ENCODE measurements around the gene TMPRSS11A. TPM values are rescaled to one million over a fixed set of nuclear protein-coding genes. Genes with fewer than 3 reads are reported as not detected.

TMPRSS11A gene
- total and polyA plus RNA-seq, 2 experiments from 2014 or later = not detected

DNA sequence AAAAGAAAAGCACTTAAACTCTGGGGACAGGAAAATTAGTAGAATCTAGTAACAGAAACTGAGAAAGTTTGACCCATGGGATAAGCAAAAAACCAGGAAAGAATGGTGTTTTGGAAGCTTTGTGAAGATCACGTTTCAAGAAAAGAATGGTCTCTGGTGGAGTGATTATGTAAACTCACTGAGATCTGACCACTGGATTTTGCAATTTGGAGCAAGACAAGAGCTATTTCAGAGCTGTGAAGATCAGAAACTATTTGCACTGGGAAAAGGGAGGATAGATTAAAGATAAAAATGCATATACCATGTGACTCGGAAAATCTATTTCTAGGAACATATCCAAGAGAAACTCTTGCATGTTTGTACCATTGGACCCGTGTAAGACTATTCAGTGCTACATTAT is 83.8 kb downstream of the TMPRSS11A start:
- Histone ChIP-seq H3K4me1 (ENCODE audit: insufficient read depth) (no peaks in the 10 kb centered on the region), H3K4me3 (no peak overlapping the region), H3F3A (replicated peaks; ENCODE audit: low read depth) (no peaks in the 10 kb centered on the region), H3K27me3 (ENCODE audit: insufficient read depth) (no peaks in the 10 kb centered on the region), H3K27ac (ENCODE audit: low read depth) (no peak overlapping the region), H3K4me2 (no peak overlapping the region), H3K9me2 (ENCODE audit: insufficient read depth) (no peaks in the 10 kb centered on the region), H2AFZ (no peak overlapping the region), H4K20me1 (replicated peaks; ENCODE audit: insufficient read depth) (no peaks in the 10 kb centered on the region), H3K36me3 (ENCODE audit: insufficient read depth) (no peaks in the 10 kb centered on the region), H3K79me2 (replicated peaks; ENCODE audit: insufficient read depth) (no peaks in the 10 kb centered on the region)
- TF ChIP-seq CREB1 (CRISPR knock-in tag; IDR thresholded peaks at IDR 0.05; ENCODE audit: low read depth) (no peak), EZH2phosphoT487 (IDR thresholded peaks at IDR 0.05; ENCODE audit: unreplicated experiment) (no peak), POLR2AphosphoS5 (IDR thresholded peaks at IDR 0.05; ENCODE audit: low read depth) (no peak), ZNF331 (CRISPR knock-in tag; IDR thresholded peaks at IDR 0.05; ENCODE audit: low read depth) (no peak), NANOG (IDR thresholded peaks at IDR 0.05; ENCODE audit: borderline replicate concordance) (no peak), STAT1 (IDR thresholded peaks at IDR 0.05; ENCODE audit: unreplicated experiment) (no peak), EZH2 (IDR thresholded peaks at IDR 0.05; ENCODE audit: low read depth, unreplicated experiment) (no peak), JUNB (IDR thresholded peaks at IDR 0.05; ENCODE audit: unreplicated experiment) (no peak)
- TF ChIP-seq, protein P1, sequence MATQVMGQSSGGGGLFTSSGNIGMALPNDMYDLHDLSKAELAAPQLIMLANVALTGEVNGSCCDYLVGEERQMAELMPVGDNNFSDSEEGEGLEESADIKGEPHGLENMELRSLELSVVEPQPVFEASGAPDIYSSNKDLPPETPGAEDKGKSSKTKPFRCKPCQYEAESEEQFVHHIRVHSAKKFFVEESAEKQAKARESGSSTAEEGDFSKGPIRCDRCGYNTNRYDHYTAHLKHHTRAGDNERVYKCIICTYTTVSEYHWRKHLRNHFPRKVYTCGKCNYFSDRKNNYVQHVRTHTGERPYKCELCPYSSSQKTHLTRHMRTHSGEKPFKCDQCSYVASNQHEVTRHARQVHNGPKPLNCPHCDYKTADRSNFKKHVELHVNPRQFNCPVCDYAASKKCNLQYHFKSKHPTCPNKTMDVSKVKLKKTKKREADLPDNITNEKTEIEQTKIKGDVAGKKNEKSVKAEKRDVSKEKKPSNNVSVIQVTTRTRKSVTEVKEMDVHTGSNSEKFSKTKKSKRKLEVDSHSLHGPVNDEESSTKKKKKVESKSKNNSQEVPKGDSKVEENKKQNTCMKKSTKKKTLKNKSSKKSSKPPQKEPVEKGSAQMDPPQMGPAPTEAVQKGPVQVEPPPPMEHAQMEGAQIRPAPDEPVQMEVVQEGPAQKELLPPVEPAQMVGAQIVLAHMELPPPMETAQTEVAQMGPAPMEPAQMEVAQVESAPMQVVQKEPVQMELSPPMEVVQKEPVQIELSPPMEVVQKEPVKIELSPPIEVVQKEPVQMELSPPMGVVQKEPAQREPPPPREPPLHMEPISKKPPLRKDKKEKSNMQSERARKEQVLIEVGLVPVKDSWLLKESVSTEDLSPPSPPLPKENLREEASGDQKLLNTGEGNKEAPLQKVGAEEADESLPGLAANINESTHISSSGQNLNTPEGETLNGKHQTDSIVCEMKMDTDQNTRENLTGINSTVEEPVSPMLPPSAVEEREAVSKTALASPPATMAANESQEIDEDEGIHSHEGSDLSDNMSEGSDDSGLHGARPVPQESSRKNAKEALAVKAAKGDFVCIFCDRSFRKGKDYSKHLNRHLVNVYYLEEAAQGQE (IDR thresholded peaks at IDR 0.05; ENCODE audit: unreplicated experiment) = no peak
- TF ChIP-seq, protein P2, sequence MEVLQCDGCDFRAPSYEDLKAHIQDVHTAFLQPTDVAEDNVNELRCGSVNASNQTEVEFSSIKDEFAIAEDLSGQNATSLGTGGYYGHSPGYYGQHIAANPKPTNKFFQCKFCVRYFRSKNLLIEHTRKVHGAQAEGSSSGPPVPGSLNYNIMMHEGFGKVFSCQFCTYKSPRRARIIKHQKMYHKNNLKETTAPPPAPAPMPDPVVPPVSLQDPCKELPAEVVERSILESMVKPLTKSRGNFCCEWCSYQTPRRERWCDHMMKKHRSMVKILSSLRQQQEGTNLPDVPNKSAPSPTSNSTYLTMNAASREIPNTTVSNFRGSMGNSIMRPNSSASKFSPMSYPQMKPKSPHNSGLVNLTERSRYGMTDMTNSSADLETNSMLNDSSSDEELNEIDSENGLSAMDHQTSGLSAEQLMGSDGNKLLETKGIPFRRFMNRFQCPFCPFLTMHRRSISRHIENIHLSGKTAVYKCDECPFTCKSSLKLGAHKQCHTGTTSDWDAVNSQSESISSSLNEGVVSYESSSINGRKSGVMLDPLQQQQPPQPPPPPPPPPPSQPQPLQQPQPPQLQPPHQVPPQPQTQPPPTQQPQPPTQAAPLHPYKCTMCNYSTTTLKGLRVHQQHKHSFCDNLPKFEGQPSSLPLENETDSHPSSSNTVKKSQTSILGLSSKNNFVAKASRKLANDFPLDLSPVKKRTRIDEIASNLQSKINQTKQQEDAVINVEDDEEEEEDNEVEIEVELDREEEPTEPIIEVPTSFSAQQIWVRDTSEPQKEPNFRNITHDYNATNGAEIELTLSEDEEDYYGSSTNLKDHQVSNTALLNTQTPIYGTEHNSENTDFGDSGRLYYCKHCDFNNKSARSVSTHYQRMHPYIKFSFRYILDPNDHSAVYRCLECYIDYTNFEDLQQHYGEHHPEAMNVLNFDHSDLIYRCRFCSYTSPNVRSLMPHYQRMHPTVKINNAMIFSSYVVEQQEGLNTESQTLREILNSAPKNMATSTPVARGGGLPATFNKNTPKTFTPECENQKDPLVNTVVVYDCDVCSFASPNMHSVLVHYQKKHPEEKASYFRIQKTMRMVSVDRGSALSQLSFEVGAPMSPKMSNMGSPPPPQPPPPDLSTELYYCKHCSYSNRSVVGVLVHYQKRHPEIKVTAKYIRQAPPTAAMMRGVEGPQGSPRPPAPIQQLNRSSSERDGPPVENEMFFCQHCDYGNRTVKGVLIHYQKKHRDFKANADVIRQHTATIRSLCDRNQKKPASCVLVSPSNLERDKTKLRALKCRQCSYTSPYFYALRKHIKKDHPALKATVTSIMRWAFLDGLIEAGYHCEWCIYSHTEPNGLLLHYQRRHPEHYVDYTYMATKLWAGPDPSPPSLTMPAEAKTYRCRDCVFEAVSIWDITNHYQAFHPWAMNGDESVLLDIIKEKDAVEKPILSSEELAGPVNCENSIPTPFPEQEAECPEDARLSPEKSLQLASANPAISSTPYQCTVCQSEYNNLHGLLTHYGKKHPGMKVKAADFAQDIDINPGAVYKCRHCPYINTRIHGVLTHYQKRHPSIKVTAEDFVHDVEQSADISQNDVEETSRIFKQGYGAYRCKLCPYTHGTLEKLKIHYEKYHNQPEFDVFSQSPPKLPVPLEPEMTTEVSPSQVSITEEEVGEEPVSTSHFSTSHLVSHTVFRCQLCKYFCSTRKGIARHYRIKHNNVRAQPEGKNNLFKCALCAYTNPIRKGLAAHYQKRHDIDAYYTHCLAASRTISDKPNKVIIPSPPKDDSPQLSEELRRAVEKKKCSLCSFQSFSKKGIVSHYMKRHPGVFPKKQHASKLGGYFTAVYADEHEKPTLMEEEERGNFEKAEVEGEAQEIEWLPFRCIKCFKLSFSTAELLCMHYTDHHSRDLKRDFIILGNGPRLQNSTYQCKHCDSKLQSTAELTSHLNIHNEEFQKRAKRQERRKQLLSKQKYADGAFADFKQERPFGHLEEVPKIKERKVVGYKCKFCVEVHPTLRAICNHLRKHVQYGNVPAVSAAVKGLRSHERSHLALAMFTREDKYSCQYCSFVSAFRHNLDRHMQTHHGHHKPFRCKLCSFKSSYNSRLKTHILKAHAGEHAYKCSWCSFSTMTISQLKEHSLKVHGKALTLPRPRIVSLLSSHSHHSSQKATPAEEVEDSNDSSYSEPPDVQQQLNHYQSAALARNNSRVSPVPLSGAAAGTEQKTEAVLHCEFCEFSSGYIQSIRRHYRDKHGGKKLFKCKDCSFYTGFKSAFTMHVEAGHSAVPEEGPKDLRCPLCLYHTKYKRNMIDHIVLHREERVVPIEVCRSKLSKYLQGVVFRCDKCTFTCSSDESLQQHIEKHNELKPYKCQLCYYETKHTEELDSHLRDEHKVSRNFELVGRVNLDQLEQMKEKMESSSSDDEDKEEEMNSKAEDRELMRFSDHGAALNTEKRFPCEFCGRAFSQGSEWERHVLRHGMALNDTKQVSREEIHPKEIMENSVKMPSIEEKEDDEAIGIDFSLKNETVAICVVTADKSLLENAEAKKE (CRISPR knock-in tag; IDR thresholded peaks at IDR 0.05) = no peak
- TF ChIP-seq, protein P3, sequence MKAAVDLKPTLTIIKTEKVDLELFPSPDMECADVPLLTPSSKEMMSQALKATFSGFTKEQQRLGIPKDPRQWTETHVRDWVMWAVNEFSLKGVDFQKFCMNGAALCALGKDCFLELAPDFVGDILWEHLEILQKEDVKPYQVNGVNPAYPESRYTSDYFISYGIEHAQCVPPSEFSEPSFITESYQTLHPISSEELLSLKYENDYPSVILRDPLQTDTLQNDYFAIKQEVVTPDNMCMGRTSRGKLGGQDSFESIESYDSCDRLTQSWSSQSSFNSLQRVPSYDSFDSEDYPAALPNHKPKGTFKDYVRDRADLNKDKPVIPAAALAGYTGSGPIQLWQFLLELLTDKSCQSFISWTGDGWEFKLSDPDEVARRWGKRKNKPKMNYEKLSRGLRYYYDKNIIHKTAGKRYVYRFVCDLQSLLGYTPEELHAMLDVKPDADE (IDR thresholded peaks at IDR 0.05) = no peak
- Mint-ChIP-seq H3K9me3 (no peaks in the 10 kb centered on the region), H3K27ac (no peak overlapping the region), H3K36me3 (ENCODE audit: low read depth) (no peaks in the 10 kb centered on the region), H3K4me3 (no peak overlapping the region), H3K27me3 (ENCODE audit: insufficient read depth, low read depth, poor library complexity) (no peaks in the 10 kb centered on the region), H3K4me1 (peaks cover 7% of the 10 kb centered on the region; the same call in 2 of the 3 replicates)
- ATAC-seq (no peak), DNase-seq (ENCODE audit: low spot score) (no peak)
